ENCODE data around the gene NFIX.

DNA sequence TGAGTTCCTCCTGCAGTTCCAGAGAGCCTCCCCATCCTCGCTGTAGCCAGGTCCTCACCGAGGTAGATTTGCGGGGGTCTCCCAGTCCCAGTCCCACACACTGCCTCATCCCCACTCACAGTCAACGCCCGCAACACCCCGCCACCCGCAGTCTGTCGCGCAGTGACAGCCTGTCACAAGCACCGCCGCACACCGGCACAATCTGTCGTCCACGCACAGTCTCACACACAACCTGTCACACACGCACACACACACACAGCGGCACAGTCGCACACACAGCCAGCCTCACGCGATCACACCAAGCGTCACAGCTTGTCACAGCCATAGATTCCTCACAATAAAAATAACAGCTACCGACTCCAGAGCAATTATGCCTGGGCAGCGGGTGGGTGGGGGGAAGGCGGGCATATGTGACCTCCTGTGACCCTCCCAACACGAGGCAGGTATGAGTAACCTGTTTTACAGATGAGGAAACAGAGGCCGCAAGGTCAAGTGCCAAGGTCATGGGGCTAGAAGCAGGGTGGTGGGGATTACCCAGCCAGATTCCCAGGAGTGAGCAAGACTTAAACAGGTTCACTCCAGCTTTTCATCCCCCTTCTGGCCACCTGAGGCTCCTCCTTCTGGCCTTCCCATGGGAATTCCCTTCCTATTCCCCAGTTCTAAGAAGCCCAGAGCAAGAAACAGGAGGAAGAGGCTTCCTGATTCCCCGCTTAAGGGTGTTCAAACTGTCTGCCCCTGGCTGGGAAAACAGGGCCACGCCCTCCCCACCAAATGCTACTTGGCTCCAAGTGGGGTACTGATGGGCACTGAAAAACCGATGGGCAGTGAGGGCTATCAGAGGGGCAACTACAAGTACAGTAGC lies 13.9 kb downstream of the NFIX start:
- TF ChIP-seq ZNF589 (CRISPR knock-in tag; IDR thresholded peaks at IDR 0.05; ENCODE audit: low read depth) (no peak), ZNF551 (CRISPR knock-in tag; IDR thresholded peaks at IDR 0.05) (no peak)
